HepG2 (cell line): ENCODE data around the gene CCNF. TPM values are rescaled to one million over a fixed set of nuclear protein-coding genes. Genes with fewer than 3 reads are reported as not detected.
A peak's percentile ranks its signal among the peaks of the same experiment; 100 is the strongest.

ENCODE experiments used
- MAZ ChIP-seq, 2 experiments: sonication (generic) in 1 of 2; formaldehyde crosslinking in 1 of 2; IDR thresholded peaks; 2 replicates each; pipeline versions ENCODE4 v1.5.0 to v1.6.1; 2012 to 2020; ENCODE audit warnings: low read depth in 2 of 2, mild to moderate bottlenecking in 2 of 2, borderline replicate concordance in 1 of 2, improper control_type of control experiment in 1 of 2, low read length in 1 of 2, missing genetic modification reagents in 1 of 2, moderate library complexity in 1 of 2
- NFKB2 ChIP-seq: sonication (generic); formaldehyde crosslinking; IDR thresholded peaks from 2 replicates; pipeline ENCODE4 v1.4.0; 2020; ENCODE audit warnings: missing genetic modification reagents, borderline replicate concordance
- ZNF564 ChIP-seq: sonication (generic); formaldehyde crosslinking; IDR thresholded peaks from 2 replicates; pipeline ENCODE4 v1.8.1; 2023; ENCODE audit warnings: mild to moderate bottlenecking, missing genetic modification reagents
- polyA plus RNA-seq, 8 experiments: library from polyadenylated mRNA; depleted of rRNA in 3 of 8; stranded (reverse) in 7 of 8; unstranded in 1 of 8; fragments of >200 nt; fragmentation: Illumina TruSeq in 4 of 8; extraction: Trizol in 4 of 8; gene quantifications; 2 replicates each; pipeline versions ENCODE4 v1.2.1 to v1.2.3, GENCODE V29; 2011 to 2016; ENCODE audit warnings: low read depth in 4 of 8, missing spikeins in 1 of 8, mixed read lengths in 1 of 8; ENCODE audit not compliant: insufficient read depth in 1 of 8
- total RNA-seq, 5 experiments: library from RNA; depleted of rRNA; stranded (reverse); fragments of >200 nt; fragmentation: Illumina TruSeq; extraction: Trizol; gene quantifications; 2 replicates each; pipeline ENCODE4 v1.2.3, GENCODE V29; 2016; ENCODE audit warnings: low read depth in 1 of 5
- TF ChIP-seq, protein P1 (sequence below): sonication (generic); formaldehyde crosslinking; IDR thresholded peaks from 2 replicates; pipeline ENCODE4 v1.4.0; 2020; ENCODE audit warnings: mild to moderate bottlenecking, low read depth, missing genetic modification reagents
- TF ChIP-seq, protein P2 (sequence below): sonication (generic); formaldehyde crosslinking; IDR thresholded peaks from 2 replicates; pipeline ENCODE4 v1.4.0; 2020; ENCODE audit warnings: missing genetic modification reagents; ENCODE audit errors: not compliant biosample characterization
- TF ChIP-seq, protein P3 (sequence below): sonication (generic); formaldehyde crosslinking; IDR thresholded peaks from 2 replicates; pipeline ENCODE4 v1.4.0; 2020; ENCODE audit warnings: missing genetic modification reagents
- TF ChIP-seq, protein P4 (sequence below): sonication (generic); formaldehyde crosslinking; IDR thresholded peaks from 2 replicates; pipeline ENCODE4 v1.9.0; 2021; ENCODE audit warnings: missing genetic modification reagents, borderline replicate concordance
- TF ChIP-seq, protein P5 (sequence below): sonication (generic); formaldehyde crosslinking; IDR thresholded peaks from 2 replicates; pipeline ENCODE4 v1.4.0; 2020; ENCODE audit warnings: missing genetic modification reagents, low read depth, mild to moderate bottlenecking, borderline replicate concordance

The CCNF gene
- total and polyA plus RNA-seq, 2 of the 13 experiments (the other 11 are each of a cell fraction or from before 2014, with no cell fraction given), result 6.4 to 22.8 TPM

DNA sequence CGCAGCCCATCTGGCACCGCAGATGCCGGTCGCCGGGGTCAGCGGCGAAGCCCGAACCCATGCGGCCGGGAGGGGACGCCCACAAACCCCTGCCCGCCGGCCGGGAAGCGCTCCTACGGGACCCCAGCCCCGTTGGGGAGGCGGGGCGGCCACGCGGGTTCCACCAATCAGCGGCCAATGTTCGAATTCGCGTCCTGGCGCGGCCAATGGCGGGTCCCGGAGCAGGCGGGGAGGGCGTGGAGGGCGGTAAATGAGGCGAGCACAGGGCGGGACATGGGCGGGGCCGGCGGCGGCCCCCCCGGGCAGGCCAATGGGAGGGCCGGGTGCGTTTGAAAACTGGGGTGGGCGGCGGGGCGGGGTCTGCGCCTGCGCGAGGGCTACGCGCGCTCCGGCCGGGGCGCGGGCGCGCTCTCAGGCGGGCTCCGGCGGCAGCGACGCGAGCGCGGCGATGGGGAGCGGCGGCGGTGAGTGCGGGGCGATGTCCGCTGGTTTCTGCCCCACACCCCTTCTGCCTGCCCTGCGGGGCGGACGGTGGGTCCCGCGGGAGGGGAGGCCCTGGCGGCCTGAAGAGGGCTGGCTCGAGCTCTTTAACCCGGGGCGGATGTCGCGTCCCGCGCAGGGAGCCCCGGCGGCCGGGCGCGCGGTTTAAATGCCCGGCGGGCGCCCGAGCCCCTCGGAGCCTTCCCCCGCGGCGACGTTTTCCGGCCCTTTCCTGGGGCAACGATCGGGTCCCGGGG, at the start of gene CCNF (continued):
- TF ChIP-seq, protein P1, sequence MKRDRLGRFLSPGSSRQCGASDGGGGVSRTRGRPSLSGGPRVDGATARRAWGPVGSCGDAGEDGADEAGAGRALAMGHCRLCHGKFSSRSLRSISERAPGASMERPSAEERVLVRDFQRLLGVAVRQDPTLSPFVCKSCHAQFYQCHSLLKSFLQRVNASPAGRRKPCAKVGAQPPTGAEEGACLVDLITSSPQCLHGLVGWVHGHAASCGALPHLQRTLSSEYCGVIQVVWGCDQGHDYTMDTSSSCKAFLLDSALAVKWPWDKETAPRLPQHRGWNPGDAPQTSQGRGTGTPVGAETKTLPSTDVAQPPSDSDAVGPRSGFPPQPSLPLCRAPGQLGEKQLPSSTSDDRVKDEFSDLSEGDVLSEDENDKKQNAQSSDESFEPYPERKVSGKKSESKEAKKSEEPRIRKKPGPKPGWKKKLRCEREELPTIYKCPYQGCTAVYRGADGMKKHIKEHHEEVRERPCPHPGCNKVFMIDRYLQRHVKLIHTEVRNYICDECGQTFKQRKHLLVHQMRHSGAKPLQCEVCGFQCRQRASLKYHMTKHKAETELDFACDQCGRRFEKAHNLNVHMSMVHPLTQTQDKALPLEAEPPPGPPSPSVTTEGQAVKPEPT (CRISPR knock-in tag), result peak; percentile 87
- TF ChIP-seq NFKB2 (CRISPR knock-in tag) (peak; percentile 74; the same call in 1 of the 2 replicates), MAZ (IDR thresholded peaks at IDR 0.05; ENCODE audit: borderline replicate concordance, low read depth, low read length) (peak; percentile 73), MAZ (CRISPR knock-in tag; IDR thresholded peaks at IDR 0.05; ENCODE audit: low read depth) (peak; percentile 58; the same call in 1 of the 2 replicates), ZNF564 (CRISPR knock-in tag) (peak; percentile 80)
- TF ChIP-seq, protein P2, sequence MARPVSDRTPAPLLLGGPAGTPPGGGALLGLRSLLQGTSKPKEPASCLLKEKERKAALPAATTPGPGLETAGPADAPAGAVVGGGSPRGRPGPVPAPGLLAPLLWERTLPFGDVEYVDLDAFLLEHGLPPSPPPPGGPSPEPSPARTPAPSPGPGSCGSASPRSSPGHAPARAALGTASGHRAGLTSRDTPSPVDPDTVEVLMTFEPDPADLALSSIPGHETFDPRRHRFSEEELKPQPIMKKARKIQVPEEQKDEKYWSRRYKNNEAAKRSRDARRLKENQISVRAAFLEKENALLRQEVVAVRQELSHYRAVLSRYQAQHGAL (CRISPR knock-in tag), result peak; percentile 43
- TF ChIP-seq, protein P3, sequence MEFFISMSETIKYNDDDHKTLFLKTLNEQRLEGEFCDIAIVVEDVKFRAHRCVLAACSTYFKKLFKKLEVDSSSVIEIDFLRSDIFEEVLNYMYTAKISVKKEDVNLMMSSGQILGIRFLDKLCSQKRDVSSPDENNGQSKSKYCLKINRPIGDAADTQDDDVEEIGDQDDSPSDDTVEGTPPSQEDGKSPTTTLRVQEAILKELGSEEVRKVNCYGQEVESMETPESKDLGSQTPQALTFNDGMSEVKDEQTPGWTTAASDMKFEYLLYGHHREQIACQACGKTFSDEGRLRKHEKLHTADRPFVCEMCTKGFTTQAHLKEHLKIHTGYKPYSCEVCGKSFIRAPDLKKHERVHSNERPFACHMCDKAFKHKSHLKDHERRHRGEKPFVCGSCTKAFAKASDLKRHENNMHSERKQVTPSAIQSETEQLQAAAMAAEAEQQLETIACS (CRISPR knock-in tag), result peak; percentile 87
- TF ChIP-seq, protein P4, sequence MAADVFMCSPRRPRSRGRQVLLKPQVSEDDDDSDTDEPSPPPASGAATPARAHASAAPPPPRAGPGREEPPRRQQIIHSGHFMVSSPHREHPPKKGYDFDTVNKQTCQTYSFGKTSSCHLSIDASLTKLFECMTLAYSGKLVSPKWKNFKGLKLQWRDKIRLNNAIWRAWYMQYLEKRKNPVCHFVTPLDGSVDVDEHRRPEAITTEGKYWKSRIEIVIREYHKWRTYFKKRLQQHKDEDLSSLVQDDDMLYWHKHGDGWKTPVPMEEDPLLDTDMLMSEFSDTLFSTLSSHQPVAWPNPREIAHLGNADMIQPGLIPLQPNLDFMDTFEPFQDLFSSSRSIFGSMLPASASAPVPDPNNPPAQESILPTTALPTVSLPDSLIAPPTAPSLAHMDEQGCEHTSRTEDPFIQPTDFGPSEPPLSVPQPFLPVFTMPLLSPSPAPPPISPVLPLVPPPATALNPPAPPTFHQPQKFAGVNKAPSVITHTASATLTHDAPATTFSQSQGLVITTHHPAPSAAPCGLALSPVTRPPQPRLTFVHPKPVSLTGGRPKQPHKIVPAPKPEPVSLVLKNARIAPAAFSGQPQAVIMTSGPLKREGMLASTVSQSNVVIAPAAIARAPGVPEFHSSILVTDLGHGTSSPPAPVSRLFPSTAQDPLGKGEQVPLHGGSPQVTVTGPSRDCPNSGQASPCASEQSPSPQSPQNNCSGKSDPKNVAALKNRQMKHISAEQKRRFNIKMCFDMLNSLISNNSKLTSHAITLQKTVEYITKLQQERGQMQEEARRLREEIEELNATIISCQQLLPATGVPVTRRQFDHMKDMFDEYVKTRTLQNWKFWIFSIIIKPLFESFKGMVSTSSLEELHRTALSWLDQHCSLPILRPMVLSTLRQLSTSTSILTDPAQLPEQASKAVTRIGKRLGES (CRISPR knock-in tag), result 0 out of 2 replicates have a peak, but pooled peaks have one; percentile 57
- TF ChIP-seq, protein P5, sequence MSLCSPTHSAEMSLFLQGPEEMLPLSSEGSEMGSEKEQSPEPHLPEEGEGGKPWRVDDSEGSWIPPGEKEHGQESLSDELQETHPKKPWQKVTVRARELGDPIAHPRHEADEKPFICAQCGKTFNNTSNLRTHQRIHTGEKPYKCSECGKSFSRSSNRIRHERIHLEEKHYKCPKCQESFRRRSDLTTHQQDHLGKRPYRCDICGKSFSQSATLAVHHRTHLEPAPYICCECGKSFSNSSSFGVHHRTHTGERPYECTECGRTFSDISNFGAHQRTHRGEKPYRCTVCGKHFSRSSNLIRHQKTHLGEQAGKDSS (CRISPR knock-in tag), result 0 out of 2 replicates have a peak, but pooled peaks have one; percentile 4
